ENCODE measurements around the gene ACP3.

DNA sequence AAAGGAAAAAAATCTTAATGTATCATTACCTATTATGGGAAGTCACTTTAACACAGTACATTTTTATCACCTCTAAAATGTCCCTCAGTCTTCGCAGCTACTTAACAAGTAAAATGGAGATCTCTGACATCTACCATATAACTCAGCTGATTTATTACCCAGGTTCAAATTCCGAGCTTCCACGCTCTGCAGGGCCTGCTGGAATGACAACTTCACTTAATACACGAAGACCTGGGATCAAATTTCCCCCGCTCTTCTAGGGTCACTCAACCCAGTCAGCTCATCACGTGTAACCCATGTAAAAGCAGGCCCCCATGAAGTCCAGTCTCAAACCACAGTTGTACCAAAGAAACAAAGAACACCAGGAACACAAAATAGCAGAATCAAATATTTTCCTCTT lies 44.2 kb upstream of the ACP3 start:
- TF ChIP-seq, protein P1, sequence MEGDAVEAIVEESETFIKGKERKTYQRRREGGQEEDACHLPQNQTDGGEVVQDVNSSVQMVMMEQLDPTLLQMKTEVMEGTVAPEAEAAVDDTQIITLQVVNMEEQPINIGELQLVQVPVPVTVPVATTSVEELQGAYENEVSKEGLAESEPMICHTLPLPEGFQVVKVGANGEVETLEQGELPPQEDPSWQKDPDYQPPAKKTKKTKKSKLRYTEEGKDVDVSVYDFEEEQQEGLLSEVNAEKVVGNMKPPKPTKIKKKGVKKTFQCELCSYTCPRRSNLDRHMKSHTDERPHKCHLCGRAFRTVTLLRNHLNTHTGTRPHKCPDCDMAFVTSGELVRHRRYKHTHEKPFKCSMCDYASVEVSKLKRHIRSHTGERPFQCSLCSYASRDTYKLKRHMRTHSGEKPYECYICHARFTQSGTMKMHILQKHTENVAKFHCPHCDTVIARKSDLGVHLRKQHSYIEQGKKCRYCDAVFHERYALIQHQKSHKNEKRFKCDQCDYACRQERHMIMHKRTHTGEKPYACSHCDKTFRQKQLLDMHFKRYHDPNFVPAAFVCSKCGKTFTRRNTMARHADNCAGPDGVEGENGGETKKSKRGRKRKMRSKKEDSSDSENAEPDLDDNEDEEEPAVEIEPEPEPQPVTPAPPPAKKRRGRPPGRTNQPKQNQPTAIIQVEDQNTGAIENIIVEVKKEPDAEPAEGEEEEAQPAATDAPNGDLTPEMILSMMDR (conservative IDR thresholded peaks at IDR 0.05; ENCODE audit: low read depth, low read length) = no peak
- TF ChIP-seq EZH2 (IDR thresholded peaks at IDR 0.05; ENCODE audit: borderline replicate concordance, low read depth, low read length, poor library complexity, severe bottlenecking) = no peak
